ENCODE results near the gene LRP11. TPM values are rescaled to one million over a fixed set of nuclear protein-coding genes. Genes with fewer than 3 reads are reported as not detected.

The LRP11 gene
- total RNA-seq, 1 experiment from 2014 or later: 14.8 TPM

GRCh38 chr6:149825292-149825691, 38.9 kb downstream of the LRP11 start:
- H2AK5ac ChIP-seq (ENCODE audit: insufficient read length, low read length): no peak overlapping the region
- TF ChIP-seq CTCF (conservative IDR thresholded peaks at IDR 0.05): no peak
- H3K56ac ChIP-seq (ENCODE audit: insufficient read length, low read depth, low read length): no peak overlapping the region
- no peaks in the 10 kb centered on the region for H3K27me3 Mint-ChIP-seq (ENCODE audit: low read depth)
- no peak overlapping the region for H4K91ac ChIP-seq (ENCODE audit: insufficient read length, low read depth, low read length)
- H3K27ac Mint-ChIP-seq: no peak overlapping the region
- H2BK120ac ChIP-seq (ENCODE audit: low read depth, low read length, poor library complexity, severe bottlenecking): no peak overlapping the region
- WGBS (ENCODE audit: extremely low coverage, insufficient read length, low lambda C conversion rate): no CpG with 5 or more reads among the region's 4 CpGs
- no peak overlapping the region for H3K23ac ChIP-seq (ENCODE audit: insufficient read length, low read depth, low read length)
- no peak overlapping the region for H2BK12ac ChIP-seq (ENCODE audit: insufficient read length, low read depth, low read length)
- H4K5ac ChIP-seq (ENCODE audit: insufficient read length, low read depth, low read length): no peak overlapping the region
- H3K27me3 ChIP-seq (ENCODE audit: insufficient read depth, low read length): no peaks in the 10 kb centered on the region
- H3K9me3 ChIP-seq (ENCODE audit: control insufficient read depth, low read depth, low read length): no peaks in the 10 kb centered on the region
- no peaks in the 10 kb centered on the region for H3K23me2 ChIP-seq (ENCODE audit: insufficient read length, low read depth, low read length, poor library complexity, severe bottlenecking)
- H3K4ac ChIP-seq (ENCODE audit: low read depth, low read length): no peak overlapping the region
- no peak overlapping the region for H2BK20ac ChIP-seq (ENCODE audit: low read depth, low read length, poor library complexity, severe bottlenecking)
- H3K27ac ChIP-seq (ENCODE audit: insufficient read length, low read depth, low read length): no peak overlapping the region
- H2BK15ac ChIP-seq (ENCODE audit: low read depth, low read length): no peak overlapping the region
- no peak overlapping the region for H2AFZ ChIP-seq (ENCODE audit: low read length)
- H2BK5ac ChIP-seq (ENCODE audit: insufficient read length, low read length): no peak overlapping the region
- no peaks in the 10 kb centered on the region for H3K4me1 ChIP-seq (ENCODE audit: insufficient read depth, low read length)
- no peak overlapping the region for H3K14ac ChIP-seq (ENCODE audit: insufficient read depth, low read length)
- H3K4me1 Mint-ChIP-seq: no peaks in the 10 kb centered on the region
- H3T11ph ChIP-seq (ENCODE audit: low read length): no peak overlapping the region
- H3K4me3 Mint-ChIP-seq: no peak overlapping the region
- no peak overlapping the region for H4K8ac ChIP-seq (replicated peaks; ENCODE audit: insufficient read length, low read depth, low read length)
- H3K4me2 ChIP-seq (ENCODE audit: insufficient read depth, insufficient read length, low read length): no peak overlapping the region
- no peaks in the 10 kb centered on the region for H3K9me3 Mint-ChIP-seq
- no peak for DNase-seq
- H3K36me3 Mint-ChIP-seq (ENCODE audit: insufficient read depth in 1 of 3, low read depth in 3 of 3): 0 out of 7 replicates have a peak, but pooled peaks cover 0 to 2% (median 0%) of the 10 kb centered on the region in 3 experiments
- H3K18ac ChIP-seq (ENCODE audit: insufficient read length, low read depth, low read length): no peak overlapping the region
- no peaks in the 10 kb centered on the region for H3K79me2 ChIP-seq (ENCODE audit: insufficient read depth, low read length)
- no peaks in the 10 kb centered on the region for H4K20me1 ChIP-seq (ENCODE audit: control insufficient read depth, insufficient read depth, insufficient read length)
- no peak overlapping the region for H3K9ac ChIP-seq (ENCODE audit: extremely low read depth, insufficient read length, low read length)
- no peaks in the 10 kb centered on the region for H3K79me1 ChIP-seq (ENCODE audit: insufficient read depth, low read depth, low read length, poor library complexity, severe bottlenecking)

Data from H9 (cell line).